ENCODE results near the gene FARP1. TPM values are rescaled to one million over a fixed set of nuclear protein-coding genes. Genes with fewer than 3 reads are reported as not detected.

The FARP1 gene
- total and polyA plus RNA-seq, 2 of the 13 experiments (the other 11 are each of a cell fraction or from before 2014, with no cell fraction given): 70.6 to 126 TPM

DNA sequence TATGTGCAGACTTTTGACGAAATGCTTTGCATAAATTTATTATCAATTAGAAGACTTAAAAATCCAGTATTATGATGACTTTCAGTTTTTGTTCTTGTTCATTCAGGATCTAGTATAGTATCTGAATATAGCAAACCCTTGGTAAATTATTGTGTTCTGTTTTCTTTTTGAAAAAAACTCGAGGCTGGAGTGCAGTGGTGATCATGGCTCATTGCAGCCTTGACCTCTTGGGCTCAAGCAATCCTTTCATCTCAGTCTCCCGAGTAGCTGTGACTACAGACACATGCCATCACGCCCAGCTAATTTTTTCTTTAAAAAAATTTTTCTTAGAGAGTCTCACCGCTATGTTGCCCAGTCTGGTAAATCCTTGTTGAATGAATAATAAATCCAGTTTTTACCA lies 4.6 kb downstream of the FARP1 start (continued):
- TF ChIP-seq, protein P1, sequence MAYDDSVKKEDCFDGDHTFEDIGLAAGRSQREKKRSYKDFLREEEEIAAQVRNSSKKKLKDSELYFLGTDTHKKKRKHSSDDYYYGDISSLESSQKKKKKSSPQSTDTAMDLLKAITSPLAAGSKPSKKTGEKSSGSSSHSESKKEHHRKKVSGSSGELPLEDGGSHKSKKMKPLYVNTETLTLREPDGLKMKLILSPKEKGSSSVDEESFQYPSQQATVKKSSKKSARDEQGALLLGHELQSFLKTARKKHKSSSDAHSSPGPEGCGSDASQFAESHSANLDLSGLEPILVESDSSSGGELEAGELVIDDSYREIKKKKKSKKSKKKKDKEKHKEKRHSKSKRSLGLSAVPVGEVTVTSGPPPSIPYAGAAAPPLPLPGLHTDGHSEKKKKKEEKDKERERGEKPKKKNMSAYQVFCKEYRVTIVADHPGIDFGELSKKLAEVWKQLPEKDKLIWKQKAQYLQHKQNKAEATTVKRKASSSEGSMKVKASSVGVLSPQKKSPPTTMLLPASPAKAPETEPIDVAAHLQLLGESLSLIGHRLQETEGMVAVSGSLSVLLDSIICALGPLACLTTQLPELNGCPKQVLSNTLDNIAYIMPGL (CRISPR knock-in tag; IDR thresholded peaks at IDR 0.05; ENCODE audit: borderline replicate concordance in 1 of 2, low read depth in 1 of 2): no peak
- TF ChIP-seq DNMT3B (CRISPR knock-in tag; conservative IDR thresholded peaks at IDR 0.05) (no peak), GABPB1 (CRISPR knock-in tag; IDR thresholded peaks at IDR 0.05) (no peak), KLF16 (CRISPR knock-in tag; IDR thresholded peaks at IDR 0.05) (no peak), SALL1 (CRISPR knock-in tag; IDR thresholded peaks at IDR 0.05) (peak; percentile 38; the same call in 1 of the 2 replicates), ZNF24 (IDR thresholded peaks at IDR 0.05) (no peak), U2AF1 (optimal IDR thresholded peaks at IDR 0.05; ENCODE audit: low read depth, low read length) (no peak), MXD4 (CRISPR knock-in tag; IDR thresholded peaks at IDR 0.05) (no peak), RXRB (CRISPR knock-in tag; IDR thresholded peaks at IDR 0.05; ENCODE audit: borderline replicate concordance) (peak; percentile 47; the same call in 1 of the 2 replicates), SMYD3 (CRISPR knock-in tag; IDR thresholded peaks at IDR 0.05) (no peak), SKI (IDR thresholded peaks at IDR 0.05; ENCODE audit: partially characterized antibody) (peak; percentile 34), ZNF337 (CRISPR knock-in tag; IDR thresholded peaks at IDR 0.05; ENCODE audit: borderline replicate concordance, low read depth) (no peak), NPAS2 (CRISPR knock-in tag; IDR thresholded peaks at IDR 0.05; ENCODE audit: borderline replicate concordance) (no peak), YEATS2 (CRISPR knock-in tag; IDR thresholded peaks at IDR 0.05; ENCODE audit: borderline replicate concordance) (no peak), HMGXB3 (CRISPR knock-in tag; IDR thresholded peaks at IDR 0.05; ENCODE audit: borderline replicate concordance) (no peak), ZFAT (CRISPR knock-in tag; conservative IDR thresholded peaks at IDR 0.05) (no peak), MAFK (conservative IDR thresholded peaks at IDR 0.05 in 1 of 2, IDR thresholded peaks at IDR 0.05 in 1 of 2; ENCODE audit: low read length in 2 of 2) (no peak), TEAD3 (CRISPR knock-in tag; optimal IDR thresholded peaks at IDR 0.05; ENCODE audit: borderline replicate concordance) (peak; percentile 9), ZFY (CRISPR knock-in tag; IDR thresholded peaks at IDR 0.05) (no peak), MED13 (CRISPR knock-in tag; IDR thresholded peaks at IDR 0.05) (no peak), HDAC2 (CRISPR knock-in tag; IDR thresholded peaks at IDR 0.05) (peak; percentile 46; the same call in 1 of the 2 replicates), MBNL3 (CRISPR knock-in tag; conservative IDR thresholded peaks at IDR 0.05) (no peak), ZBTB7A (CRISPR knock-in tag; IDR thresholded peaks at IDR 0.05) (no peak), ZNF326 (CRISPR knock-in tag; IDR thresholded peaks at IDR 0.05; ENCODE audit: borderline replicate concordance) (no peak), AGO2 (optimal IDR thresholded peaks at IDR 0.05; ENCODE audit: low read depth, low read length) (no peak), NFKB2 (CRISPR knock-in tag; IDR thresholded peaks at IDR 0.05; ENCODE audit: borderline replicate concordance) (no peak)
- TF ChIP-seq, protein P2, sequence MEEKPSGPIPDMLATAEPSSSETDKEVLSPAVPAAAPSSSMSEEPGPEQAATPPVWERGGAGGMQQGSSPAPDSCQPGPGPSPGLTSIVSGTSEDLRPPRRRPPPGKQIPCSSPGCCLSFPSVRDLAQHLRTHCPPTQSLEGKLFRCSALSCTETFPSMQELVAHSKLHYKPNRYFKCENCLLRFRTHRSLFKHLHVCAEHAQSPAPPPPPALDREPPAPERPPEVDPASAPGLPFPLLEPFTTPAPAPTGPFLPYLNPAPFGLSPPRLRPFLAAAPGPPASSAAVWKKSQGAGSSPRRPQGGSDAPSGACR (CRISPR knock-in tag; IDR thresholded peaks at IDR 0.05): no peak

Measured in HepG2 (cell line).